AG09319 (cell line): ENCODE results near the gene PEA15.

ENCODE experiments used
- DNase-seq: peaks from one replicate; pipeline ENCODE4 v3.0.0-alpha.2; 2010; ENCODE audit warnings: low read depth; ENCODE audit errors: extremely low read depth
- CTCF ChIP-seq: IDR thresholded peaks from 2 replicates; pipeline ENCODE4 v1.5.1; 2011; ENCODE audit warnings: low read depth, mild to moderate bottlenecking, inconsistent platforms, low read length, moderate library complexity

The PEA15 gene

GRCh38 chr1:160179336-160179735 lies 25.8 kb upstream of the PEA15 start:
- no peak for TF ChIP-seq CTCF
- DNase-seq = no peak

- no peak for TF ChIP-seq CTCF
- no peak for DNase-seq
These were observed 18.9 kb upstream of the PEA15 start for GRCh38 chr1:160186246-160186645.

GRCh38 chr1:160186729-160187128 lies 18.5 kb upstream of the PEA15 start:
- DNase-seq = no peak
- no peak for TF ChIP-seq CTCF

- no peak for DNase-seq
- no peak for TF ChIP-seq CTCF
These were observed 17.8 kb upstream of the PEA15 start for GRCh38 chr1:160187407-160187806.

- no peak for TF ChIP-seq CTCF
- DNase-seq = no peak
These were observed 16.8 kb upstream of the PEA15 start for GRCh38 chr1:160188341-160188740.

GRCh38 chr1:160189649-160190625 lies 15.2 kb upstream of the PEA15 start, which contains the start of gene CASQ1:
CASQ1 (plus strand) TSS chr1:160190575; CDS start chr1:160190752, 177 bp downstream.
- DNase-seq = no peak
- TF ChIP-seq CTCF = no peak

GRCh38 chr1:160191756-160192155 lies 13.4 kb upstream of the PEA15 start:
- no peak for TF ChIP-seq CTCF
- DNase-seq = no peak
